ENCODE measurements around the gene PPP6R3.
"Not testable (repeated sequence)": the region's sequence is repeated elsewhere in the genome, so short reads cannot be mapped to it uniquely, and the experiment has no call there.

Gene PPP6R3

GRCh38 chr11:68434159-68434558, 26.4 kb upstream of the PPP6R3 start:
- not testable (repeated sequence) for DNase-seq (ENCODE audit: low read depth)

- DNase-seq (ENCODE audit: low read depth): no peak
Observed at GRCh38 chr11:68436162-68436888, 24.2 kb upstream of the PPP6R3 start.

DNA sequence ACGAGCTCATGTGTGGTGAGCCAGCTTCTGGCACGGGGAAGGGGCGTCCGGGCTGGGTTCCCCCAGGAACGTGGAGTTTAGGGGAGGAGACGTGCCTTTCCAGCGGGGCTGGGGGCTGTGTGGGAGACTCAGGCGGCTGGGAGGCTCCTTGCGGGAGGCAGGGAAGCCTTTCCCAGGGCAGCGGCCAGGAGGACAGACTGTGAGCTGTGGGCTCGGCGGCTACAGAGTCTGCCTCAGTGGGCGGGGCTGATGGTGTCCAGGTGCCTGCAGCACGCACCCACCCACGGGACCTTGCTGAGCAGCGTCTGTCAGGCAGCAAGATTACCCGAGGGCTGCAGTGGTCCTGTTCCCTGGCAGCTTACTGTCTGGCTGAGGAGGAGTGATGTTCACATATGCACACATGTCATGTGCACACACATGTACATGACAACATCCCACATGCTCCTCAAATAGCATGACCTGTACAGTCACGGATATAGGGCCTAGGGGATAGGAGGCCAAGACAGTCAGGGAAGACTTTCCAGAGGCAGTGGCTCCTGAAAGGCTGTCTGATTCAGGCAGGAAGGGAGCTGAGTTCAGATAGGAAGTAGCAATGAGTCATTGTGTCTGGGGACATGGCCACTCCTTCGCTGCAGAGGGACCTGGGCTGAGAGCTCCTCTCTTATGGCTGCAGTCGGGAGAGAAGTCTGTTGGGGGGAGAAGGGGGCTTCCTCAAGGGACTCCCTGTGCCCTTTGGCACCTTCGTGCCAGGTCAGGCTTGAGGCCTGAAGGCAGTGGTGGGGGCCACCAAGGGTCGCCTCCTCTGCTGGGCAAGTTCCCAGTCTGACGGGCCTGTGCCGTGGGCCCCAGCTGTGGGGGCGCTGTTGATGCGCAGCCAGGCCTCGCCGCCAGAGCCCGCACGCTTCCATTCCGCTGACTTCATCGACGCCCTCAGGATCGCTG, 23.3 kb upstream of the PPP6R3 start:
- no peak for DNase-seq (ENCODE audit: low read depth)

GRCh38 chr11:68437927-68438657, 22.5 kb upstream of the PPP6R3 start:
- DNase-seq (ENCODE audit: low read depth): no peak

DNA sequence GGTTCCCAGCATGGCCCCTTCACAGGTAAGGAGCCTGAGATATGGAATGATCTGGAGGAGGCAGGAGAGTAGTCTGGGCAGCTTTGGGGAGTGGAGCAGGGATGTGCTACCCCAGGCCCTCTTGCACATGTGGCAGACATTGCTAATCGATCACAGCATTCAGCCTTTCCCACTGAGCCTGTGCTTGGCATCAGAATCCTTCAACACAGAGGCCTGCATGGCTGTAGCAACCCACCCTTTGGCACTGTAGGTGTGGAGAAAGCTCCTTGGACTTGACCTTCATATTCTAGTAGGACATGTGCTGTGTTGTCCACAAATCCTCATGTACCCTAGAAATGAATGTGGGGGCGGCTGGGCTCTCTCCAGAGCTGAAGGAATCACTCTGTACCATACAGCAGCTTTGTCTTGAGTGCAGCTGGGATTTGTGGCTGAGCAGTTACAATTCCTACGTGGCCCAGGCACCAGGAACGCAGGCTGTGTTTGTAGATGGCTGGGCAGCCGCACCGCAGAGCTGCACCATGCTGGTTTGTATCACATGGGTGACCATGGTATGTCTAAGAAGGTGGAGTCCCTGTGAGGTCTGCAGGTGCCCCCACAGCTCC, 21.8 kb upstream of the PPP6R3 start:
- no peak for DNase-seq (ENCODE audit: low read depth)

GRCh38 chr11:68439355-68440065, 21.0 kb upstream of the PPP6R3 start:
- no peak for DNase-seq (ENCODE audit: low read depth)

- no peak for DNase-seq (ENCODE audit: low read depth)
Observed at GRCh38 chr11:68440224-68440623, 20.3 kb upstream of the PPP6R3 start.

DNA sequence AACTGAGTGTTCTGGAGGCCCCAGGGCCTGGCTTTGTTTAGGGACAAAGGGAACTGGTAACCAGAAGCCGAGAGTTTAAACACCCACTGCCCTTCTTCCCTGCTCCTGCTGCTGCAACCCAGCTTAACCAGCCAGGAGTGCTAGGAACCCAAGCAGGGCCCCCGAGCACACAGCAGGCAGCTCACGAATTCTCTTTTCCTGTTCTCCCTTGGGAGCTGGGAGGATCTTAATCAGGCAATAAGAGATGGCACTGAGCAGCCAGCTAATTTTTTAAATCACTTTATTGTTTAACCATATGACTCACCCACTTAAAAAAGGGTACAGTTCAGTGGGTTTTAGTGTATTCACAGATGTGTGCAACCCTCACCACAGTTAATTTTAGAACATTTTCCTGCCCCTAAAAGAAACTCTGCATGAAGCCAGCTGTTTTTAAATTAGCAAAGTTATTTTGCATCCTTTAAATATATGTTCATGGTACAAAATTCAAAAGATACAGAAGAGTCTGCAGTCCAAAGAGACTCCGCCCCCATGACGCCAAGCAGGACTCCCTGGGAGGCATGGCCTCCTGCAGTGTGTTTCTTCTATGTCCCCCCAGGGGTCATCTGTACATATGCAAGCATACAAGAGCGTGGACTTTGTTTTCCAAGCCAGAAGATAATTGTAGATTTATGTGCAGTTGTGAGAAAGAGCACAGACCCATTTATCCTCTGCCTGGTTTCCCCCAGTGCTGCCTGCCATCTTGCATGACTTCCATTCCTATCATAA, 18.9 kb upstream of the PPP6R3 start:
- DNase-seq (ENCODE audit: low read depth): no peak

DNA sequence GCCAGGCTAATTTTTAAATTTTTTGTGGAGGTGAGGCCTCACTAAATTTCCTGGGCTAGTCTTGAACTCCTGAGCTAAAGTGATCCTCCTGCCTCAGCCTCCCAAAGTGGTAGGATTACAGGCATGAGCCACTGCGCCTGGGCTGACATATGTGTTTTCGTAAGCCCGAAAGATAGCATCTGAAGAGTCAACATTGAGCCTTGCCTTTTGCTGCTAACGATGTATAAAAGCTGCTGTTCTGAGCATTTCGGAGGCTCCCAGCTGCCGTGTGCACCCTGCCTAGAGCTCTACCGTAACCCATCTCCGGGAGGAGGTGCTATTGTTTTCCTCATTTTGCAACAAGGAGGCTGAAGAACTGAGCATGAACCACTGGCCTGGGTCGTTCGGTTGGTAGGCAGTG, 18.1 kb upstream of the PPP6R3 start:
- DNase-seq (ENCODE audit: low read depth): no peak

GRCh38 chr11:68444566-68444965, 16.0 kb upstream of the PPP6R3 start:
- no peak for DNase-seq (ENCODE audit: low read depth)

GRCh38 chr11:68445531-68446035, 15.0 kb upstream of the PPP6R3 start:
- no peak for DNase-seq (ENCODE audit: low read depth)

DNA sequence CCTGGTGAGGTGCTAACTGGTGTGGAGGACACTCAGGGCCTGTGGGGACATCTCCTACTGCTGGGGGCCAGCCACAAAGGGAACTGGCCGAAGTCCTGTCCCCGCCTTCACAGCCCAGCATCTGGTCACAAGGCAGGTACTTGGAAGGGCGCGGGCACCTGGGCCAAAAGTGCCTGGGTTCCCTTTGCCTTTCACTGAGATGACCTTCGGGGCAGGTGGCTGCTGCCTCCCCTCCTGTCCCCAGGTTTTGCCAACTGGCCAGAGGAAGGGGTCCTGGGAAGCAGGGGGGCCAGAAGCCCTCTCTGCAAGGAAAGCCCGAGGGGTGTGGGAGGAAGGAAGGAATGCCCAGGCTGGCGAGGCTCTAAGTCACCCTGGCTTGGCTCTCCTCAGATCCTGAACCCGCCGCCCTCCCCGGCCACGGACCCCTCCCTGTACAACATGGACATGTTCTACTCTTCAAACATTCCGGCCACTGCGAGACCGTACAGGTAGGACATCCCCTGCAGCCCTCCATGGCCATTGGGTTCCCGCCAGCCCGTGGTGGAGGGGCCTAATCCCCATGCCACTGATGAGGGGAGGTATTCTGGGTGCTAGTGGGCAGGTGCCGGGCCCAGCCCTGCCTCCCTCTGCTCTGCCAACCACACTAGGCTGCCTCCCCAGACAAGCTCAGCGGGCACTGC, 14.4 kb upstream of the PPP6R3 start:
- DNase-seq (ENCODE audit: low read depth): no peak

DNA sequence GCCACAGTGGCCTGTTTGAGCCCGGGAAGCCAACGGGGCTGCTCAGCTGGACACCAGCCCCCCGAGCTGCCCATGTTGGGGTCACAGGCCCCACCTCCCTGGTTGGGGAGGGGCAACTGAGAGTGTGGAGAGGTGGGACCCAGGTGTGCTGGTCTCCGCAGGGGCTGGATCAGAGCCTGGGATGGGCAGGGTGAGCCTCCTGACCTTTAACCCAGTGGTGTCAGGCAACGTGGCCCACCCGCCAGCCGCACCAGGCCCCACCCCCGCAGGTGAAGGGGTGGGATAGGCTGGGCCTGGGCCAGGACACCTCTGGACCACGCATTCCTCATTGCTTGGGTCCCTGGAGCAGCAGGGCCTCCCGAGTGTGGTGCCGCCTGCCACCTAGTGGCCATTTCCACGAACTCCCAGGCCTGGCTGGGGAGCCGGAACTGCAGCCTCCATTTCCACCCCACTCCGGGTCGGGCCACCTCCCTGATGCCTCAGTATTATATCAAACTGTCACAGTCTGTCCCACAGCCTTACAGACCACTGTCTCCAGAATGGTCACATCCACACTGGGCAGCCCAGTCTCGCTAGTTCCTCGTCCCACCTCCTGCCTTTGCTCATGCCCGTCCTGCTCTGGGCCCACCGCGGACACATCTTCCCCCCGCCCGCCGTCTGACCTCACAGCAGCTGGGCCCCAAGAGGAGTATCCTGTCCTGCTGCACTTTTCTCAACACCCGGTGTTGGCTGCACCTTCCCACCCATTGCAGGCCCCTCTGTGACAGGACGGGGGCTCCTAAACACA, 13.3 kb upstream of the PPP6R3 start:
- DNase-seq (ENCODE audit: low read depth): peak; percentile 62

DNA sequence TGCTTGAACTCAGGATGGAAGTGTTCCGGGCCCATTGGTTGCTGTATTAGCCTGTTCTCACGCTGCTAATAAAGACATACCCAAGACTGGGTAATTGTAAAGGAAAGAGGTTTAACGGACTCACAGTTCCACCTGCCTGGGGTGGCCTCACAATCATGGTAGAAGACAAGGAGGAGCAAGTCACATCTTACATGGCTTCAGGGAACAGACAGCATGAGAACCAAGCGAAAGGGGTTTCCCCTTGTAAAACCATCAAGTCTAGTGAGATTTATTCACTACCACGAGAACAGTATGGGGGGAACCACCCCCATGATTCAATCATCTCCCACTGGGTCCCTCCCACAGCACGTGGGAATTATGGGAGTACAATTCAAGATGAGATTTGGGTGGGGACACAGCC, 12.6 kb upstream of the PPP6R3 start:
- not testable (repeated sequence) for DNase-seq (ENCODE audit: low read depth)

DNA sequence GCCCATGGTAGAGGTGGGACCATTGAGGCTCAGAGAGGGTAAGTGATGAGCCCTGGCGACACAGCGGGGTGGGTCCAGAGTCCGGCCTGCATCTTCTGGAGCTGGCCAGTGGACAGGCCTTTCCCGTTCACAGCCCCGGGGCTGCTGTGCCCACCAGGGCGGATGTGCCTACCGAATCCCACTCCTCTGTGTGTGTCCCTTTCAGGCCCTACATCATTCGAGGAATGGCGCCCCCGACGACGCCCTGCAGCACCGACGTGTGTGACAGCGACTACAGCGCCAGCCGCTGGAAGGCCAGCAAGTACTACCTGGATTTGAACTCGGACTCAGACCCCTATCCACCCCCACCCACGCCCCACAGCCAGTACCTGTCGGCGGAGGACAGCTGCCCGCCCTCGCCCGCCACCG, 11.9 kb upstream of the PPP6R3 start:
- no peak for DNase-seq (ENCODE audit: low read depth)

GRCh38 chr11:68449951-68450350, 10.6 kb upstream of the PPP6R3 start:
- no peak for DNase-seq (ENCODE audit: low read depth)

DNA sequence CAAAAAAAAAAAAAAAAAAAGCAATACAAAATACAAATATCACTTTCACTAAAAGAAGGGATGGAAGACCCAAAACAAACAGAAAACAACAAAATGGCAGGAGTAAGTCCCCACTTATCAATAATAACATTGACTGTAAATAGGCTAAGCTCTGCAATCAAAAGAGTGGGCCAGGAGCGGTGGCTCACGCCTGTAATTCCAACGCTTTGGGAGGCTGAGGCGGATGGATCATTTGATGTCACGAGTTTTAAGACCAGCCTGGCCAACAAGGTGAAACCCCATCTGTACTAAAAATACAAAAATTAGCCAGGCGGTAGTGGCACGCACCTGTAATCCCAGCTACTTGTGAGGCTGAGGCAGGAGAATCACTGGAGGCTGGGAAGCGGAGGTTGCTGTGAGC, 9.8 kb upstream of the PPP6R3 start:
- DNase-seq (ENCODE audit: low read depth): no peak

DNA sequence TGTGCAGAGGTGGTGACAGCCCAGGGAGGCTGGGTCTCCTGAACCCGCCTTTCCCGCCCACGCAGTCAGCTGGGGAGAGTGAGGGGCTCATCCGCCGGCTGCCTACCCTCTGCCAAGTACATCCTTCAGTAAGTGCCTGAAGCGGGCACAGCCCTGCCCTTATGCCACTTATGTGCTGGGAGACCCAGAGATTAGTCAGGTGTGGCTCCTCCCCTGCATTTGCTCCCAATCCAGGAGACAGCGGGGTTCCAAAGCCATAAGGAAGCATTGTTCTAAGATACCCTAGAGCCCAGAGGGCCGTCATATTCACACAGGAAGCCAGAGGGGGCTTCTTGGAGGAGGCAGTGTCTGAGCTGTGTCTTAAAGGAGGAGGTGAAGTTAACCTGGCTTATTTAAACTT, 5.8 kb upstream of the PPP6R3 start:
- no peak for DNase-seq (ENCODE audit: low read depth)

GRCh38 chr11:68455485-68455884, 5.1 kb upstream of the PPP6R3 start:
- DNase-seq (ENCODE audit: low read depth): no peak
